DOHH2 (cell line): Measurements from ENCODE around the gene NEU1.
"Not testable (repeated sequence)": the region's sequence is repeated elsewhere in the genome, so short reads cannot be mapped to it uniquely, and the experiment has no call there.

Source experiments
- H3F3A ChIP-seq: fragments of 200-600 bp; sonication (generic), shearing (Covaris generic); 2 replicates; pipeline ENCODE4 v1.6.0; 2016; ENCODE audit warnings: antibody characterized with exemption, mild to moderate bottlenecking; ENCODE audit not compliant: control insufficient read depth, insufficient read depth
- H3K27ac ChIP-seq: fragments of 200-600 bp; sonication (generic); 2 replicates; pipeline ENCODE4 v1.5.1; 2014; ENCODE audit warnings: low read depth, mild to moderate bottlenecking, low read length, moderate library complexity
- H3K27me3 ChIP-seq: fragments of 200-600 bp; sonication (generic); 2 replicates; pipeline ENCODE4 v1.6.1; 2014; ENCODE audit warnings: mild to moderate bottlenecking, low read length, mixed read lengths; ENCODE audit not compliant: control insufficient read depth
- H3K36me3 ChIP-seq: fragments of 200-600 bp; sonication (generic); 2 replicates; pipeline ENCODE4 v1.6.1; 2014; ENCODE audit warnings: mild to moderate bottlenecking, low read length, moderate library complexity, mixed read lengths; ENCODE audit not compliant: control insufficient read depth
- H3K4me1 ChIP-seq: fragments of 200-600 bp; sonication (generic); 2 replicates; pipeline ENCODE4 v1.6.1; 2014; ENCODE audit warnings: mild to moderate bottlenecking, low read length, mixed read lengths; ENCODE audit not compliant: control insufficient read depth
- H3K4me2 ChIP-seq: fragments of 200-600 bp; sonication (generic); 2 replicates; pipeline ENCODE4 v1.6.0; 2014; ENCODE audit warnings: mild to moderate bottlenecking, low read length, moderate library complexity
- H3K4me3 ChIP-seq: fragments of 200-600 bp; sonication (generic); 2 replicates; pipeline ENCODE4 v1.5.1; 2014; ENCODE audit warnings: mild to moderate bottlenecking, low read length, mixed read lengths
- H3K79me2 ChIP-seq: fragments of 200-600 bp; sonication (generic); 2 replicates; pipeline ENCODE4 v1.6.1; 2014; ENCODE audit warnings: mild to moderate bottlenecking, low read length, mixed read lengths; ENCODE audit not compliant: control insufficient read depth
- H3K9me2 ChIP-seq: fragments of 200-600 bp; sonication (generic); replicated peaks from 2 replicates; pipeline ENCODE4 v1.6.1; 2014; ENCODE audit warnings: mild to moderate bottlenecking, low read length, mixed read lengths; ENCODE audit not compliant: control insufficient read depth
- H3K9me3 ChIP-seq: fragments of 200-600 bp; sonication (generic); 2 replicates; pipeline ENCODE4 v1.6.1; 2014; ENCODE audit warnings: antibody characterized with exemption, low read length, mixed read lengths; ENCODE audit not compliant: control insufficient read depth, insufficient read depth
- H4K20me1 ChIP-seq: fragments of 200-600 bp; sonication (generic); 2 replicates; pipeline ENCODE4 v1.6.0; 2014; ENCODE audit warnings: low read depth, mild to moderate bottlenecking, antibody characterized with exemption, low read length, moderate library complexity; ENCODE audit not compliant: control insufficient read depth, insufficient read depth
- CTCF ChIP-seq: fragments of 200-600 bp; sonication (generic); IDR thresholded peaks from one replicate; pipeline ENCODE4 v1.5.1; 2014; ENCODE audit warnings: antibody characterized with exemption, mild to moderate bottlenecking, low read depth, low read length; ENCODE audit not compliant: poor library complexity, severe bottlenecking
- EZH2phosphoT487 ChIP-seq: fragments of 200-600 bp; sonication (generic); IDR thresholded peaks from 2 replicates; pipeline ENCODE4 v1.6.1; 2017; ENCODE audit warnings: borderline replicate concordance, mild to moderate bottlenecking, antibody characterized with exemption, low read length, moderate library complexity, mixed read lengths

NEU1 gene

GRCh38 chr6:31858707-31859106, 3.9 kb downstream of the NEU1 start:
- Histone ChIP-seq H3K4me2 (no peak overlapping the region), H3K9me2 (no peaks in the 10 kb centered on the region), H4K20me1 (no peaks in the 10 kb centered on the region), H3K36me3 (peaks cover 5% of the 10 kb centered on the region; the same call in 1 of the 2 replicates), H3F3A (peaks cover 9% of the 10 kb centered on the region; the same call in 1 of the 2 replicates), H3K79me2 (0 out of 2 replicates have a peak, but pooled peaks cover 4% of the 10 kb centered on the region), H3K27me3 (no peaks in the 10 kb centered on the region), H3K4me3 (no peak overlapping the region), H3K9me3 (no peaks in the 10 kb centered on the region), H3K4me1 (peaks cover 13% of the 10 kb centered on the region), H3K27ac (no peak overlapping the region)
- TF ChIP-seq CTCF (no peak), EZH2phosphoT487 (no peak)

- not testable (repeated sequence) for H4K20me1 ChIP-seq, H3K36me3 ChIP-seq, H3K4me2 ChIP-seq, H3K9me3 ChIP-seq, H3K79me2 ChIP-seq, H3K27me3 ChIP-seq, H3K27ac ChIP-seq, H3K4me1 ChIP-seq, H3K4me3 ChIP-seq, H3F3A ChIP-seq, H3K9me2 ChIP-seq
These were observed 4.8 kb downstream of the NEU1 start for GRCh38 chr6:31857774-31858173.

GRCh38 chr6:31851980-31852718, 10.5 kb downstream of the NEU1 start:
- H3K27ac ChIP-seq, H3K4me2 ChIP-seq: not testable (repeated sequence)

GRCh38 chr6:31851485-31851832, 11.2 kb downstream of the NEU1 start:
- peaks cover 4% of the 10 kb centered on the region; the same call in 1 of the 2 replicates for H3K9me3 ChIP-seq
- H3K27ac ChIP-seq: no peak overlapping the region
- H3K27me3 ChIP-seq: no peaks in the 10 kb centered on the region
- H4K20me1 ChIP-seq: no peaks in the 10 kb centered on the region
- no peaks in the 10 kb centered on the region for H3K4me1 ChIP-seq
- H3K79me2 ChIP-seq: no peaks in the 10 kb centered on the region
- H3K4me3 ChIP-seq: no peak overlapping the region
- TF ChIP-seq EZH2phosphoT487: no peak
- no peak for TF ChIP-seq CTCF
- no peak overlapping the region for H3K4me2 ChIP-seq
- H3K9me2 ChIP-seq: no peaks in the 10 kb centered on the region
- peaks cover 12% of the 10 kb centered on the region; the same call in 1 of the 2 replicates for H3F3A ChIP-seq
- no peaks in the 10 kb centered on the region for H3K36me3 ChIP-seq

More at GRCh38 chr6:31851980-31852718, 10.5 kb downstream of the NEU1 start:
- not testable (repeated sequence) for H3K9me3 ChIP-seq, H4K20me1 ChIP-seq, H3K79me2 ChIP-seq, H3K27me3 ChIP-seq, H3K4me3 ChIP-seq, H3K36me3 ChIP-seq, H3K9me2 ChIP-seq, H3K4me1 ChIP-seq, H3F3A ChIP-seq
